PC-3 (cell line): ENCODE measurements around the gene FAM209B.

Experiments
- CTCF ChIP-seq: fragments of 300-600 bp; sonication (generic); conservative IDR thresholded peaks from 2 replicates; pipeline ENCODE4 v1.5.1; 2017; ENCODE audit warnings: antibody characterized with exemption, low read depth, mild to moderate bottlenecking, low read length
- EZH2 ChIP-seq: fragments of 300-600 bp; sonication (generic); IDR thresholded peaks from one replicate; pipeline ENCODE4 v1.6.1; 2017; ENCODE audit warnings: antibody characterized with exemption, mild to moderate bottlenecking, low read length; ENCODE audit not compliant: unreplicated experiment
- EZH2phosphoT487 ChIP-seq: fragments of 300-600 bp; sonication (generic); IDR thresholded peaks from 2 replicates; pipeline ENCODE4 v1.6.1; 2018; ENCODE audit warnings: mild to moderate bottlenecking, antibody characterized with exemption, low read length, borderline replicate concordance

GRCh38 chr20:56511926-56512325 is 21.1 kb upstream of the FAM209B start:
- no peak for TF ChIP-seq EZH2
- TF ChIP-seq CTCF, result no peak
- TF ChIP-seq EZH2phosphoT487, result no peak
